Testis (tissue), 3 donors: ENCODE measurements around the gene RBM17. TPM values are rescaled to one million over a fixed set of nuclear protein-coding genes. Genes with fewer than 3 reads are reported as not detected.

Experiments
- DNase-seq: peaks from one replicate; pipeline ENCODE4 v3.0.0-alpha.2; 2019
- H3K27ac ChIP-seq, 2 donors: fragments of 200-600 bp; sonication (generic); one replicate each; pipeline ENCODE4 v1.5.1; 2019
- H3K27me3 ChIP-seq: fragments of 200-600 bp; sonication (generic); one replicate; pipeline ENCODE4 v1.5.1; 2019
- H3K36me3 ChIP-seq: fragments of 200-600 bp; sonication (generic); one replicate; pipeline ENCODE4 v1.5.1; 2017; ENCODE audit warnings: low read depth; ENCODE audit errors: missing control alignments
- H3K4me1 ChIP-seq: fragments of 200-600 bp; sonication (generic); one replicate; pipeline ENCODE4 v1.5.1; 2019
- H3K4me3 ChIP-seq, 2 donors: fragments of 200-600 bp; sonication (generic); one replicate each; pipeline ENCODE4 v1.5.1; 2017 to 2019
- H3K9me3 ChIP-seq: fragments of 200-600 bp; sonication (generic); one replicate; pipeline ENCODE4 v1.5.1; 2017
- CTCF ChIP-seq, 3 experiments: fragments of 450-650 bp in 2 of 3; fragments of 200-600 bp in 1 of 3; sonication (generic) in 1 of 3; IDR thresholded peaks; one replicate each; pipeline ENCODE4 v1.5.1; 2016 to 2019; ENCODE audit warnings: antibody characterized with exemption in 3 of 3, mild to moderate bottlenecking in 2 of 3, moderate library complexity in 1 of 3
- POLR2A ChIP-seq: fragments of 450-650 bp; IDR thresholded peaks from one replicate; pipeline ENCODE4 v1.6.1; 2017; ENCODE audit warnings: antibody characterized with exemption, mild to moderate bottlenecking, moderate library complexity
- WGBS, 2 donors: methylation state at CpG; one replicate each; pipeline ENCODE4 v1.1.5; 2018; 5-methylcytosine and 5-hydroxymethylcytosine counted together
- intact Hi-C: fragments of 100-400 bp; cut with DNase I; formaldehyde crosslinking; loops from one replicate; pipeline ENCODE4 v1.15.1; 2023; ENCODE audit warnings: low total_unique reads
- polyA plus RNA-seq: library from polyadenylated mRNA; stranded (reverse); fragments of 350-450 nt; fragmentation: Illumina TruSeq; extraction: RNeasy Lipid Tissue Mini Kit (QIAGEN cat#74804); gene quantifications from one replicate; pipeline ENCODE4 v1.2.3, GENCODE V29; 2014; ENCODE audit warnings: low read depth, low replicate concordance; ENCODE audit not compliant: insufficient read depth
- total RNA-seq, 2 donors: library from RNA; depleted of rRNA; stranded (reverse); fragments of >200 nt; gene quantifications; one replicate each; pipeline ENCODE4 v1.2.3, GENCODE V29; 2016

The RBM17 gene
- total and polyA plus RNA-seq, 3 donors from 2014 or later: 114 to 145 (median 121) TPM

- intact Hi-C loops: no loop called here
- no peaks in the 10 kb centered on the region for H3K27me3 ChIP-seq
- 88 to 91% methylated on average over 17 to 18 of the region's 18 CpGs for WGBS, 2 donors
- H3K4me3 ChIP-seq: no peak overlapping the region
- no peak overlapping the region for H3K27ac ChIP-seq
- no peak for DNase-seq
- no peaks in the 10 kb centered on the region for H3K36me3 ChIP-seq
- TF ChIP-seq POLR2A (no peak), CTCF (IDR thresholded peaks at IDR 0.05) (no peak)
- peaks cover 12% of the 10 kb centered on the region for H3K4me1 ChIP-seq
- no peaks in the 10 kb centered on the region for H3K9me3 ChIP-seq
Measured at GRCh38 chr10:6134099-6134823, 45.4 kb downstream of the RBM17 start.

GRCh38 chr10:6135039-6135438 lies 46.2 kb downstream of the RBM17 start:
- Histone ChIP-seq H3K4me3 (no peak overlapping the region), H3K9me3 (no peaks in the 10 kb centered on the region), H3K36me3 (no peaks in the 10 kb centered on the region), H3K27me3 (no peaks in the 10 kb centered on the region), H3K4me1 (peaks cover 5% of the 10 kb centered on the region), H3K27ac (no peak overlapping the region)
- intact Hi-C loops: no loop called here
- no peak for DNase-seq
- 72 to 74% methylated on average over 6 of the region's 6 CpGs for WGBS, 2 donors
- TF ChIP-seq POLR2A (no peak), CTCF (IDR thresholded peaks at IDR 0.05) (no peak)

GRCh38 chr10:6135589-6136168 lies 46.8 kb downstream of the RBM17 start:
- intact Hi-C loops: no loop called here
- H3K27ac ChIP-seq: no peak overlapping the region
- no peak for DNase-seq
- no peak overlapping the region for H3K4me3 ChIP-seq
- no peaks in the 10 kb centered on the region for H3K27me3 ChIP-seq
- H3K36me3 ChIP-seq: no peaks in the 10 kb centered on the region
- WGBS, 2 donors: 89 to 94% methylated on average over 8 of the region's 8 CpGs
- TF ChIP-seq POLR2A (no peak), CTCF (IDR thresholded peaks at IDR 0.05) (no peak)
- H3K4me1 ChIP-seq: peaks cover 4% of the 10 kb centered on the region
- no peaks in the 10 kb centered on the region for H3K9me3 ChIP-seq

GRCh38 chr10:6136215-6137201 lies 47.7 kb downstream of the RBM17 start:
- WGBS, 2 donors: 69 to 76% methylated on average over 20 of the region's 20 CpGs
- Histone ChIP-seq H3K36me3 (no peaks in the 10 kb centered on the region), H3K4me1 (no peaks in the 10 kb centered on the region), H3K4me3 (no peak overlapping the region), H3K27me3 (no peaks in the 10 kb centered on the region), H3K27ac (no peak overlapping the region), H3K9me3 (no peaks in the 10 kb centered on the region)
- DNase-seq: no peak
- intact Hi-C loops: no loop called here
- TF ChIP-seq POLR2A (no peak), CTCF (IDR thresholded peaks at IDR 0.05) (peak in 1 of 3 experiments; percentile 11)
